Ovary (tissue), 3 donors: Measurements from ENCODE around the gene SHD.

ENCODE experiments used
- CTCF ChIP-seq, 3 donors: fragments of 450-650 bp in 2 of 3; fragments of 200-600 bp in 1 of 3; IDR thresholded peaks; one replicate each; pipeline versions ENCODE4 v1.5.1 to v1.8.0; 2016 to 2022; ENCODE audit warnings: antibody characterized with exemption in 3 of 3, mild to moderate bottlenecking in 1 of 3
- EP300 ChIP-seq: sonication (generic); formaldehyde crosslinking; IDR thresholded peaks from one replicate; pipeline ENCODE4 v1.6.1; 2017; ENCODE audit warnings: antibody characterized with exemption
- POLR2A ChIP-seq: fragments of 450-650 bp; IDR thresholded peaks from one replicate; pipeline ENCODE4 v1.6.1; 2017; ENCODE audit warnings: antibody characterized with exemption, mild to moderate bottlenecking, moderate library complexity
- donor health status: DM: no; HTN: no; CAD: no.

DNA sequence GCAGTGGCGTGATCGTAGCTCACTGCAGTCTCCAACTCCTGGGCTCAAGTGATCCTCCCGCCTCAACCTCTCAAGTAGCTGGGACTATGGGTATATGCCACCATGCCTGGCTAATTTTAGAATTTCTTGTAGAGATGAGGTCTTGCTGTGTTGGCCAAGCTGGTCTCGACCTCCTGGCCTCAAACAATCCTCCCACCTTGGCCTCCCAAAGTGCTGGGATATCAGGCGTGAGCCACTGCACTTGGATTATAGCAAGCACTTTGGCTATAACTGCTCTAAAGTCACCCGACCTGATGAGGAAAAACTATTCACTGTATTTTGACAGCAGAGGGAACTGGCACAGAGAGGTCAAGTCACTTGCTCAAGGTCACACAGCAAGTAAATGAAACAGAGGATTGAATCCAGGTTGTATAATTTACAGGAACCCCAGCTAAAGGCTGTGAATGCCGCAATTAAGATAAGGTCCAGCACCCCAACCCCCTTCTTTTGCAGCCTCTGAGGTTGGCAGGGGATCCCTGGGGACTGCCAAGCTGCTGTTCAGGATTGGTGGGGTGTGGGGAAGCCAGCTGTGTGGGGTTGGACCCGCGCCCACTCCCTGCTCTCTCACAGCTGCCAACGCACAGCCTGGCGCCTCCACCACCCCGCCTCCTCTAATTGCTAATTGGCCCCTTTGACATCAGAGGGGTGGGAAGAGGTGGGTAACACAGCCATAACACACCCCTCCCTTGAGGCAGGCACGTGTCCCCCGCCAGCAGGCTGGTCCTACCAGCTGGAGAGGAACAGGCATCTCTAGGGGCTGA lies 17.1 kb downstream of the SHD start:
- TF ChIP-seq CTCF (IDR thresholded peaks at IDR 0.05) (no peak), POLR2A (no peak), EP300 (no peak)
